Progenitor cell of endocrine pancreas (in vitro differentiated cells): Measurements from ENCODE around the gene SDK2. TPM values are rescaled to one million over a fixed set of nuclear protein-coding genes. Genes with fewer than 3 reads are reported as not detected.

Source experiments
- DNase-seq: peaks from one replicate; pipeline ENCODE4 v3.0.0; 2021; ENCODE audit warnings: low spot score; ENCODE audit not compliant: unreplicated experiment
- H3K27ac Mint-ChIP-seq: 2 replicates; pipeline ENCODE4 v1.8.0; 2021; ENCODE audit warnings: mild to moderate bottlenecking, moderate library complexity, mixed read lengths
- H3K27me3 Mint-ChIP-seq: 2 replicates; pipeline ENCODE4 v1.8.0; 2021; ENCODE audit warnings: mixed read lengths
- H3K36me3 Mint-ChIP-seq: 2 replicates; pipeline ENCODE4 v1.8.0; 2022; ENCODE audit warnings: mixed read lengths; ENCODE audit not compliant: insufficient read depth
- H3K4me1 Mint-ChIP-seq: 2 replicates; pipeline ENCODE4 v1.8.0; 2021; ENCODE audit warnings: low read depth, mixed read lengths
- H3K4me3 Mint-ChIP-seq: 2 replicates; pipeline ENCODE4 v1.8.0; 2021; ENCODE audit warnings: low read depth, mild to moderate bottlenecking, moderate library complexity, mixed read lengths
- H3K9me3 Mint-ChIP-seq: 2 replicates; pipeline ENCODE4 v1.8.0; 2021; ENCODE audit warnings: low read depth, mixed read lengths
- total RNA-seq: library from RNA; stranded (reverse); gene quantifications from 2 replicates; pipeline ENCODE4 v1.2.1, GENCODE V29; 2021
- TF ChIP-seq, protein P1 (sequence below): fragments of 200-600 bp; sonication (generic); IDR thresholded peaks from one replicate; pipeline ENCODE4 v1.5.0; 2021; ENCODE audit warnings: antibody characterized with exemption, mild to moderate bottlenecking; ENCODE audit not compliant: unreplicated experiment

The SDK2 gene
- total RNA-seq, 1 donor from 2014 or later = 6.7 TPM

DNA sequence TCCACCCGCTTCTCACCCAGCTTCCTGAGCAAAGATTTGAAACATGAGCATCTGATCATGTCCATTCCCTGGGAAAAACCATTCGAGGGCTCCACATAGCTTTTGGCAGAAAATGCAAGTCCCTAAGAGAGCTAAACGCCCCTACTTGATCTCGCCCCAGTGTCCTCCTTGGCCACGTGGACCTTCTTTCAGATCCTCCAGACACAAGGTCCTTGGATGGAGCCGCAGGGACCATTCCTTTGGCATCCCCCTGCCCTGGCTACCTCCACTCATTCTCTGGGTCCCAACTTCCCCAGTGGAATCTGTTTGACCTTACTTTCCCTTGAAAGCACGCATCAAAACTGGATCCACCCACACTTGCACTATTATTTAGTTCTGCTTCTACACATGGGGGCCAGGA lies 146.5 kb downstream of the SDK2 start:
- H3K4me3 Mint-ChIP-seq = no peak overlapping the region
- peak overlapping the region; percentile 29 for H3K27ac Mint-ChIP-seq
- no peaks in the 10 kb centered on the region for H3K9me3 Mint-ChIP-seq
- peaks cover 42% of the 10 kb centered on the region for H3K27me3 Mint-ChIP-seq
- H3K36me3 Mint-ChIP-seq = no peaks in the 10 kb centered on the region
- peaks cover 3% of the 10 kb centered on the region for H3K4me1 Mint-ChIP-seq
- DNase-seq = no peak
- TF ChIP-seq, protein P1, sequence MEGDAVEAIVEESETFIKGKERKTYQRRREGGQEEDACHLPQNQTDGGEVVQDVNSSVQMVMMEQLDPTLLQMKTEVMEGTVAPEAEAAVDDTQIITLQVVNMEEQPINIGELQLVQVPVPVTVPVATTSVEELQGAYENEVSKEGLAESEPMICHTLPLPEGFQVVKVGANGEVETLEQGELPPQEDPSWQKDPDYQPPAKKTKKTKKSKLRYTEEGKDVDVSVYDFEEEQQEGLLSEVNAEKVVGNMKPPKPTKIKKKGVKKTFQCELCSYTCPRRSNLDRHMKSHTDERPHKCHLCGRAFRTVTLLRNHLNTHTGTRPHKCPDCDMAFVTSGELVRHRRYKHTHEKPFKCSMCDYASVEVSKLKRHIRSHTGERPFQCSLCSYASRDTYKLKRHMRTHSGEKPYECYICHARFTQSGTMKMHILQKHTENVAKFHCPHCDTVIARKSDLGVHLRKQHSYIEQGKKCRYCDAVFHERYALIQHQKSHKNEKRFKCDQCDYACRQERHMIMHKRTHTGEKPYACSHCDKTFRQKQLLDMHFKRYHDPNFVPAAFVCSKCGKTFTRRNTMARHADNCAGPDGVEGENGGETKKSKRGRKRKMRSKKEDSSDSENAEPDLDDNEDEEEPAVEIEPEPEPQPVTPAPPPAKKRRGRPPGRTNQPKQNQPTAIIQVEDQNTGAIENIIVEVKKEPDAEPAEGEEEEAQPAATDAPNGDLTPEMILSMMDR = no peak

DNA sequence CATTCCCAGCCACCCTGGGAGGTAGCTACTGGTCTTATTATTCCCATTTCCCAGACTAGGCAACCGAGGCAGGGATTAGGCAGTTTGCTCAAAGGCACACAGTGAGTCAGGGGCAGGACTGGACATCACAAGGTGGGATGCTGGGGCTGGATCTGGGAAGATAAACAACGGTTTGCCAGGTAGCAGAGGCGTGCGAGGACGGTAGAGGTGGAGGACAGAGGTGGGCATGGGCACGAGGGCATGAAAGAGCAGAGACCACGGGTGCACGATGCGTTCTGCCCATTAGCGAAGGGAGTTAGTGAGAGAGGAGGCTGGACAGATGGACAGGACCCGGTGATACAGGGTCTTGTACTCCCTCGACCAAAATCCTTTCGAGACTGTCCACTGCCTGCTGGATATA lies 148.0 kb downstream of the SDK2 start:
- Mint-ChIP-seq H3K4me1 (peaks cover 3% of the 10 kb centered on the region), H3K4me3 (no peak overlapping the region), H3K27me3 (peaks cover 50% of the 10 kb centered on the region), H3K27ac (no peak overlapping the region), H3K9me3 (no peaks in the 10 kb centered on the region), H3K36me3 (no peaks in the 10 kb centered on the region)
- no peak for DNase-seq
- TF ChIP-seq, protein P1 = no peak

DNA sequence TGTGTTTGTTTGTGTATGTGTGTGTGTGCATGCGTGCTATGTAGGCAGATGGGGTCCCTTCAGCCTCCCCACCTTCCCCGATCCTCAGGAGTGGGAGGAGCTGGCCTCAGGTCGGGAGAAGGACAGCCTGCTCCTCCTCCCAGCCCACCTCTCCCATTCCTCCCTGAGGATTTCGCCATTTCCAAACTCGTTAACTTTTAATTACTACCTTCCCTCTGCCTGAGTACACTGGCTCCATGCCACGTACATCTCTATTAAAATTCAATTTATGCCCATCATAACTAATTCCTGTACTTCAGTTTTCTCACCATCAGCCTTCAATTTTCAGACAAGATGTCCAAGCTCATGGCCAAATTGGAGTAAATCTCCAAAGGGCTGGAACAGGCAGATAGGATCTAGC lies 148.6 kb downstream of the SDK2 start:
- H3K36me3 Mint-ChIP-seq = no peaks in the 10 kb centered on the region

GRCh38 chr17:73494950-73495349 lies 149.3 kb downstream of the SDK2 start:
- peaks cover 3% of the 10 kb centered on the region for H3K4me1 Mint-ChIP-seq

More for the DNA sequence above, 148.6 kb downstream of the SDK2 start:
- Mint-ChIP-seq H3K27me3 (peaks cover 50% of the 10 kb centered on the region), H3K4me3 (no peak overlapping the region), H3K4me1 (peaks cover 3% of the 10 kb centered on the region), H3K27ac (no peak overlapping the region), H3K9me3 (no peaks in the 10 kb centered on the region)
- TF ChIP-seq, protein P1 = no peak
- DNase-seq = no peak

DNA sequence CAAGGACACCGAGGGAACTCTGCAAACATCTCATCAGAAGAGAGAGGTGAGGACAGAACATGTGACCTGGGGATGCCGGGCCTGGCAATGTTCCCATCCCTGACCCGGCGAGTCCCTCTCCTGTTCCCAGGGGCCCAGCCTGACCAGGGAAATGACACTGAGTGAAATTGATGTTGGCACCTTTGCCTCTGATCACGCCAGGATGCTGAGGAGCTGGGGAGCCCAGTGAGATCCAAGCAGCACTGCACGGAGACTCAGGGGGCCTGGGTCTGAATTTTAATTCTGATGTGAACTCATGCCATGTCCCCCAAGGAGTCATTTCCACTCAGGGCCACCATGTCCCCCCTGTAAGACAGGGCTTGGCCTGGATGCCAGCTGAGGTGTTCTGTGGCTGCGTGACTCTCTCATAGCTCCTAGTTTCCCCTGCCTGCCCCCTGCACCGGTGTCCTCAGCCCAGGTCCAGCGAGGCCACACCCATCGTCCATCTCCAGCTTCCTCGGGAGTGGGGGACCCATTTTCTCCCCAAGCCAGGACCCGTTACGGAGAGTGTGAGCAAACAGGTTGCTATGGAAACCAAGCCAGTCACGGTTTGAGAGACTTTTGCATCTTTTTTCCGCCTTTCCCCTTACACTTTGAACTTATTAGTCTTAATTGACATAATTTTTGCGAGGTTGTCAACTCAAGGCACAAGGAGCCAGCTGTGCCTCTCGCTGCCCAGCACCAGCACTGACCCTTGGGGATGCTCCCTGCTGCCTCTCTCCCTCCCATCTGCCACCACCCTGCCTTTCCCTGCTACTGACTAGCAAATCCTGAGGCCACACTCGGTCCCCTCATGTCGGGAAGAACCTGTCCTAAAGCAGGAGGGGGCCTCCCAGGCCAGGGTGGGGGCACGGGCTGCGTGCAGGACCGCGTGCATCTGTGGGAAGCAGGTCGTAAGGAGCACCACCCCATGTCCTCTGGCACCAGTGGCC lies 150.0 kb downstream of the SDK2 start:
- Mint-ChIP-seq H3K9me3 (no peaks in the 10 kb centered on the region), H3K27ac (no peak overlapping the region), H3K4me3 (no peak overlapping the region), H3K36me3 (no peaks in the 10 kb centered on the region), H3K4me1 (peaks cover 3% of the 10 kb centered on the region), H3K27me3 (peaks cover 46% of the 10 kb centered on the region)
- no peak for DNase-seq
- TF ChIP-seq, protein P1 = no peak

More at GRCh38 chr17:73494950-73495349, 149.3 kb downstream of the SDK2 start:
- DNase-seq = no peak
- TF ChIP-seq, protein P1 = no peak
- H3K9me3 Mint-ChIP-seq = no peaks in the 10 kb centered on the region
- H3K4me3 Mint-ChIP-seq = no peak overlapping the region
- H3K36me3 Mint-ChIP-seq = no peaks in the 10 kb centered on the region
- no peak overlapping the region for H3K27ac Mint-ChIP-seq
- H3K27me3 Mint-ChIP-seq = peaks cover 46% of the 10 kb centered on the region
